H1 (cell line): ENCODE results near the gene SEMA5B. TPM values are rescaled to one million over a fixed set of nuclear protein-coding genes. Genes with fewer than 3 reads are reported as not detected.

Experiments used
- CTCF ChIA-PET: fragments of 300-600 bp; sonication (Branson Sonifier 250); formaldehyde crosslinking; loops from one replicate; lab custom pipeline; 2021; ENCODE audit not compliant: partially characterized antibody; lab: Charles Lee
- POLR2A ChIA-PET: fragments of 300-600 bp; sonication (Branson Sonifier 250); formaldehyde crosslinking; loops from one replicate; lab custom pipeline; 2021; ENCODE audit warnings: inconsistent platforms; ENCODE audit not compliant: partially characterized antibody; lab: Charles Lee
- DNase-seq, 2 experiments: peaks; one replicate each; pipeline versions ENCODE4 v3.0.0 to v3.0.0-alpha.2; 2010 to 2022; ENCODE audit warnings: low spot score in 2 of 2, low read depth in 1 of 2, mixed read lengths in 1 of 2
- FAIRE-seq: peaks from 2 replicates; lab custom pipeline; 2011; peaks lifted over from hg19 to GRCh38; lab: Jason Lieb, UNC
- H2AFZ ChIP-seq: 2 replicates; pipeline ENCODE4 v1.8.1; 2012; ENCODE audit warnings: low read length, inconsistent platforms
- H2AK5ac ChIP-seq: 2 replicates; pipeline ENCODE4 v1.6.1; 2013; ENCODE audit warnings: low read depth, low read length
- H2BK120ac ChIP-seq: replicated peaks from 2 replicates; pipeline ENCODE3; 2013; ENCODE audit warnings: low read depth, low read length, inconsistent platforms
- H2BK12ac ChIP-seq: 2 replicates; pipeline ENCODE4 v1.6.1; 2013; ENCODE audit warnings: low read depth, low read length
- H2BK15ac ChIP-seq: 2 replicates; pipeline ENCODE4 v1.6.1; 2013; ENCODE audit warnings: low read length
- H2BK20ac ChIP-seq: 2 replicates; pipeline ENCODE4 v1.6.1; 2013; ENCODE audit warnings: low read length
- H2BK5ac ChIP-seq: 2 replicates; pipeline ENCODE4 v1.6.1; 2013; ENCODE audit warnings: low read depth, low read length
- H3K14ac ChIP-seq: 2 replicates; pipeline ENCODE4 v1.6.1; 2013; ENCODE audit warnings: inconsistent platforms; ENCODE audit not compliant: insufficient read length
- H3K18ac ChIP-seq: 2 replicates; pipeline ENCODE4 v1.6.1; 2013; ENCODE audit warnings: low read length; ENCODE audit errors: extremely low read depth
- H3K23ac ChIP-seq: 2 replicates; pipeline ENCODE4 v1.6.1; 2013; ENCODE audit warnings: inconsistent platforms; ENCODE audit not compliant: insufficient read length
- H3K23me2 ChIP-seq: 2 replicates; pipeline ENCODE4 v1.6.1; 2013; ENCODE audit warnings: low read depth, low read length
- H3K27ac ChIP-seq: 2 replicates; pipeline ENCODE4 v1.6.1; 2011; ENCODE audit warnings: low read depth, low read length, inconsistent platforms
- H3K27me3 ChIP-seq, 4 experiments: replicated peaks in 1 of 4; 1 replicate in 1 of 4; 2 replicates in 3 of 4; pipeline versions ENCODE4 v1.6.1 to v1.8.1; 2011 to 2013; ENCODE audit warnings: low read length in 3 of 4, mild to moderate bottlenecking in 3 of 4, inconsistent platforms in 2 of 4, mixed read lengths in 2 of 4, moderate library complexity in 1 of 4; ENCODE audit not compliant: control insufficient read depth in 3 of 4, insufficient read depth in 3 of 4; ENCODE audit errors: extremely low read depth in 1 of 4
- H3K36me3 ChIP-seq, 4 experiments: 2 replicates each; pipeline versions ENCODE4 v1.6.1 to v1.8.1; 2011 to 2013; ENCODE audit warnings: mild to moderate bottlenecking in 4 of 4, low read length in 3 of 4, moderate library complexity in 2 of 4, control low read depth in 1 of 4, inconsistent platforms in 1 of 4; ENCODE audit not compliant: insufficient read depth in 4 of 4, control insufficient read depth in 2 of 4
- H3K4ac ChIP-seq: replicated peaks from 2 replicates; pipeline ENCODE3; 2013; ENCODE audit warnings: low read length, low read depth, mixed read lengths, inconsistent platforms; ENCODE audit not compliant: insufficient read length
- H3K4me1 ChIP-seq, 4 experiments: replicated peaks in 1 of 4; 1 replicate in 1 of 4; 2 replicates in 3 of 4; pipeline versions ENCODE4 v1.6.1 to v1.8.1; 2011 to 2013; ENCODE audit warnings: low read length in 3 of 4, inconsistent platforms in 2 of 4, mixed read lengths in 1 of 4; ENCODE audit not compliant: insufficient read depth in 4 of 4, control insufficient read depth in 3 of 4
- H3K4me2 ChIP-seq, 2 experiments: 2 replicates each; pipeline versions ENCODE4 v1.6.1 to v1.8.1; 2011 to 2013; ENCODE audit warnings: low read depth in 2 of 2, low read length in 2 of 2, control low read depth in 1 of 2, inconsistent platforms in 1 of 2, mild to moderate bottlenecking in 1 of 2; ENCODE audit not compliant: insufficient read depth in 1 of 2
- H3K4me3 ChIP-seq, 4 experiments: fragments of 200-600, 300-600 bp in 1 of 4; sonication (generic), shearing (Covaris generic), sonication (Bioruptor Twin) in 1 of 4; 2 replicates each; pipeline versions ENCODE4 v1.5.1 to v1.8.1; 2011 to 2016; ENCODE audit warnings: low read length in 4 of 4, low read depth in 3 of 4, control low read depth in 2 of 4, inconsistent platforms in 2 of 4, mild to moderate bottlenecking in 2 of 4, mixed read lengths in 1 of 4, moderate library complexity in 1 of 4; ENCODE audit not compliant: insufficient read depth in 2 of 4; ENCODE audit errors: extremely low read depth in 1 of 4
- H3K56ac ChIP-seq: replicated peaks from 2 replicates; pipeline ENCODE3; 2013; ENCODE audit warnings: low read depth, mild to moderate bottlenecking, mixed read lengths, low read length, inconsistent platforms; ENCODE audit not compliant: insufficient read length
- H3K79me1 ChIP-seq: 2 replicates; pipeline ENCODE4 v1.6.1; 2013; ENCODE audit warnings: low read depth, low read length, control low read depth
- H3K79me2 ChIP-seq, 2 experiments: 2 replicates each; pipeline versions ENCODE4 v1.6.1 to v1.8.1; 2012 to 2013; ENCODE audit warnings: low read length in 2 of 2, mild to moderate bottlenecking in 2 of 2, inconsistent platforms in 1 of 2; ENCODE audit not compliant: insufficient read depth in 2 of 2, control insufficient read depth in 1 of 2
- H3K9ac ChIP-seq, 4 experiments: replicated peaks in 1 of 4; 1 replicate in 1 of 4; 2 replicates in 3 of 4; pipeline versions ENCODE4 v1.6.1 to v1.8.1; 2011 to 2013; ENCODE audit warnings: low read depth in 3 of 4, low read length in 3 of 4, control low read depth in 2 of 4, mild to moderate bottlenecking in 2 of 4, moderate library complexity in 2 of 4, inconsistent platforms in 1 of 4; ENCODE audit errors: extremely low read depth in 1 of 4
- H3K9me3 ChIP-seq, 2 experiments: 2 replicates each; pipeline versions ENCODE4 v1.6.1 to v1.8.1; 2012 to 2013; ENCODE audit warnings: mild to moderate bottlenecking in 2 of 2, moderate library complexity in 2 of 2, control low read depth in 1 of 2, inconsistent platforms in 1 of 2, low read depth in 1 of 2, low read length in 1 of 2, mixed read lengths in 1 of 2; ENCODE audit not compliant: insufficient read depth in 2 of 2
- H4K20me1 ChIP-seq, 2 experiments: replicated peaks in 1 of 2; 2 replicates each; pipeline versions ENCODE3 to v1.8.1; 2011 to 2013; ENCODE audit warnings: inconsistent platforms in 2 of 2, low read length in 2 of 2, mild to moderate bottlenecking in 1 of 2; ENCODE audit not compliant: insufficient read depth in 2 of 2, control insufficient read depth in 1 of 2
- H4K5ac ChIP-seq: 2 replicates; pipeline ENCODE4 v1.6.1; 2013; ENCODE audit warnings: low read length, low read depth, mixed read lengths, inconsistent platforms; ENCODE audit not compliant: insufficient read length
- H4K8ac ChIP-seq: 2 replicates; pipeline ENCODE4 v1.8.0; 2013; ENCODE audit warnings: mild to moderate bottlenecking, moderate library complexity, low read length, inconsistent platforms; ENCODE audit not compliant: insufficient read depth; ENCODE audit errors: extremely low read depth
- H4K91ac ChIP-seq: replicated peaks from 2 replicates; pipeline ENCODE3; 2013; ENCODE audit warnings: low read length, mixed read lengths, inconsistent platforms; ENCODE audit not compliant: insufficient read length
- ATF2 ChIP-seq: IDR thresholded peaks from 2 replicates; pipeline ENCODE4 v1.6.1; 2012; ENCODE audit warnings: low read length, inconsistent platforms
- CREB1 ChIP-seq: IDR thresholded peaks from 2 replicates; pipeline ENCODE4 v1.6.1; 2012; ENCODE audit warnings: inconsistent platforms
- FOSL1 ChIP-seq: IDR thresholded peaks from 2 replicates; pipeline ENCODE4 v1.6.1; 2011; ENCODE audit warnings: mild to moderate bottlenecking, low read depth, low read length, moderate library complexity; ENCODE audit not compliant: insufficient read depth
- GTF2F1 ChIP-seq: IDR thresholded peaks from 2 replicates; pipeline ENCODE4 v1.6.1; 2012; ENCODE audit warnings: low read depth, low read length, improper control_type of control experiment, borderline replicate concordance
- MAX ChIP-seq: IDR thresholded peaks from 2 replicates; pipeline ENCODE4 v1.6.1; 2012; ENCODE audit warnings: inconsistent platforms
- SP4 ChIP-seq: IDR thresholded peaks from 2 replicates; pipeline ENCODE4 v1.6.1; 2012; ENCODE audit warnings: low read length, inconsistent platforms
- SUZ12 ChIP-seq: fragments of 200-600 bp; sonication (generic); IDR thresholded peaks from 2 replicates; pipeline ENCODE4 v1.6.1; 2012; ENCODE audit warnings: mild to moderate bottlenecking, inconsistent platforms, low read length, moderate library complexity, mixed read lengths
- TAF1 ChIP-seq: IDR thresholded peaks from 2 replicates; pipeline ENCODE4 v1.6.1; 2011; ENCODE audit warnings: mild to moderate bottlenecking, low read depth, low read length
- TEAD4 ChIP-seq: IDR thresholded peaks from 2 replicates; pipeline ENCODE4 v1.6.1; 2012; ENCODE audit warnings: low read depth, low read length, inconsistent platforms, mixed read lengths
- WGBS, 2 experiments: shearing (Covaris generic) in 1 of 2; methylation state at CpG; one replicate each; pipeline versions ENCODE4 v1.1.6 to v1.1.7; 2013 to 2015; ENCODE audit warnings: low lambda C conversion rate in 2 of 2, mixed read lengths in 2 of 2, inconsistent platforms in 1 of 2, low coverage in 1 of 2, missing lambda C conversion rate in 1 of 2; ENCODE audit not compliant: insufficient replicate concordance in 2 of 2, insufficient coverage in 1 of 2, insufficient read length in 1 of 2; ENCODE audit errors: extremely low coverage in 1 of 2, missing lambda C conversion rate in 1 of 2; 5-methylcytosine and 5-hydroxymethylcytosine counted together
- polyA plus RNA-seq, 7 experiments: library from polyadenylated mRNA; depleted of rRNA in 3 of 7; stranded (reverse) in 5 of 7; unstranded in 2 of 7; fragments of >200 nt in 5 of 7; fragments of 200-250 nt in 2 of 7; gene quantifications; 1 replicate in 5 of 7; 2 replicates in 1 of 7; 4 replicates in 1 of 7; pipeline versions ENCODE4 v1.2.1 to v1.2.3, GENCODE V29; 2011 to 2013; ENCODE audit warnings: missing spikeins in 2 of 7, mixed read lengths in 2 of 7
- total RNA-seq: library from RNA; stranded (reverse); fragmentation: NEBNext Ultra II Directional; extraction: Animal tissue kit (Norgen Biotek cat#: 25700); gene quantifications from 2 replicates; pipeline ENCODE4 v1.2.1, GENCODE V29; 2021

The SEMA5B gene
- total and polyA plus RNA-seq, 2 of the 8 experiments (the other 6 are each of a cell fraction or from before 2014, with no cell fraction given), result 13.1 to 22.4 TPM

GRCh38 chr3:122893754-122894668 is 133.6 kb downstream of the SEMA5B start:
- H3K9ac ChIP-seq, result no peak overlapping the region; a peak in 1 of 7 replicates
- H2BK5ac ChIP-seq, result no peak overlapping the region
- H3K56ac ChIP-seq, result no peak overlapping the region
- peak overlapping the region; percentile 31 for H4K91ac ChIP-seq
- H2BK20ac ChIP-seq, result no peak overlapping the region
- H3K27me3 ChIP-seq, result no peaks in the 10 kb centered on the region
- H3K4ac ChIP-seq, result no peak overlapping the region
- H3K18ac ChIP-seq, result peak overlapping the region; percentile 3; the same call in 1 of the 2 replicates
- no peak overlapping the region for H2AFZ ChIP-seq
- no peak overlapping the region; the same call in 1 of the 2 replicates for H2AK5ac ChIP-seq
- no peak overlapping the region for H3K23ac ChIP-seq
- 80% methylated on average over 17 of the region's 17 CpGs; no CpG with 5 or more reads in 1 of the 2 experiments for WGBS, 2 experiments
- no peak overlapping the region for H4K8ac ChIP-seq
- FAIRE-seq (no peak), DNase-seq (no peak)
- H3K79me2 ChIP-seq, result no peaks in the 10 kb centered on the region
- H3K4me3 ChIP-seq, result no peak overlapping the region
- H2BK15ac ChIP-seq, result 0 out of 2 replicates have a peak overlapping the region, but pooled peaks have one; percentile 5
- no peaks in the 10 kb centered on the region for H3K9me3 ChIP-seq
- ChIA-PET POLR2A (interaction anchor here (0.6 to 1.2 kb wide), 3 partner anchors 11 to 865 kb away, joined by 3 read pairs; no protein-coding TSS in a partner anchor), CTCF (interaction anchor here (1.0 to 1.2 kb wide), 2 partner anchors 10 to 139 kb away, joined by 3 to 5 read pairs; no protein-coding TSS in a partner anchor)
- no peaks in the 10 kb centered on the region for H4K20me1 ChIP-seq
- H2BK120ac ChIP-seq, result no peak overlapping the region
- no peak overlapping the region for H4K5ac ChIP-seq
- peak overlapping the region in 1 of 2 experiments; percentile 11; a peak in 1 of 4 replicates for H3K4me2 ChIP-seq
- peaks cover 3 to 14% (median 9%) of the 10 kb centered on the region in 4 experiments; a peak in 6 of 7 replicates for H3K4me1 ChIP-seq
- no peaks in the 10 kb centered on the region for H3K79me1 ChIP-seq
- peak overlapping the region; percentile 30; the same call in 1 of the 2 replicates for H2BK12ac ChIP-seq
- H3K14ac ChIP-seq, result no peak overlapping the region
- H3K27ac ChIP-seq, result no peak overlapping the region
- H3K23me2 ChIP-seq, result no peaks in the 10 kb centered on the region
- H3K36me3 ChIP-seq, result no peaks in the 10 kb centered on the region
- TF ChIP-seq TEAD4 (no peak), GTF2F1 (no peak), TAF1 (no peak), SP4 (no peak), MAX (0 out of 2 replicates have a peak, but pooled peaks have one; percentile 20), ATF2 (no peak), SUZ12 (no peak), CREB1 (no peak), FOSL1 (no peak)
